GM10248 (cell line): ENCODE results near the gene GNAI2.
"Not testable (repeated sequence)": the region's sequence is repeated elsewhere in the genome, so short reads cannot be mapped to it uniquely, and the experiment has no call there.

Source experiments
- CTCF ChIA-PET: fragments of 300-600 bp; sonication (Branson Sonifier 250); formaldehyde crosslinking; extraction: SDS; loops from one replicate; lab custom pipeline; 2021; ENCODE audit warnings: antibody characterized with exemption; lab: Yijun Ruan, JAX
- POLR2A ChIA-PET: fragments of 350-650 bp; sonication (Branson Sonifier 250); formaldehyde crosslinking; extraction: SDS; loops from one replicate; lab custom pipeline; 2020; ENCODE audit warnings: antibody characterized with exemption; lab: Yijun Ruan, JAX
- DNase-seq: peaks from one replicate; pipeline ENCODE4 v3.0.0; 2012; ENCODE audit errors: extremely low spot score
- TF ChIP-seq, protein P1 (sequence below): IDR thresholded peaks from 2 replicates; pipeline ENCODE4 v1.5.1; 2012; ENCODE audit warnings: mild to moderate bottlenecking, low read depth; ENCODE audit errors: extremely low read depth, missing control alignments, control extremely low read depth

Gene GNAI2

DNA sequence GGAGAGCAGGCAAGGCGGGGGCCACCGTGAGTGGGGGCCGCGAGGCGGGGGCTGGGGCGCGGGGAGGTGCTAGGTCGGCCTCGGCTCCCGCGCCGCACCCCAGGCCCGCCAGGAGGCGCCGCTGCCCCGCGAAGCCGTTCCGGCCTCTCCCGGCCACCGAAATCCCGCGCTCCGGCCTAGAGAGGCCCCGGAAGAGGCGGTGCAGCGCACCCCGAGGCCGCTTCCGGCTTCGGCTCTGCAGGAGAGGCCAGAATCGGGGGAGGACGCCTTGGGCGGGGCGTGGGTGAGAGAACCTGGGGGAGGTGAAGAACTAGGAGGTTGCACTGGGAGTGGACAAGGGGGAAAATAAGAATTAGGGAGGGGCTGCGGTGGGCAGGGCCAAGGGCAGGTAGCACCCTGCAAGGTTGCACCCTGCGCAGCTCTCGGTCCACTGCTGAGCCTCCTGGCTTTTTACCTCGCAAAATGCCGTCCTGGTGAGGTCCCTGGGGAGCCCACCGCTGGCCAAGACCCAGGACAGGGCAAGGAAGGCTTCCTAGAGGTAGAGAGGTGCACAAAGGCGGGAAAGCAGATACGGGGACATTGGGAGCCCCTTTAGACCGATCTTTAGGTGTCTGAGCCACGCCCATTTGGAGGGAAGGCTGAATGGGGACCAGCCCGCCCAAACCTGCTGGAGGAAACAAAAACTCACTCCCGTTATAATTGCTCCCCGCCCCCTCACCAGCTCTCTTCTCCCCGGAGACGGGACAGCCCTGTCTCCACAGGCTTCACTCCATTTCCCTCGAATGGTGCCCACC, 8.4 kb upstream of the GNAI2 start:
- ChIA-PET POLR2A (interaction anchor here (0.5 to 0.6 kb wide), 2 partner anchors 31 to 1378 kb away, joined by 3 to 11 read pairs; no protein-coding TSS in a partner anchor), CTCF (interaction anchor here (0.9 to 26.7 kb wide), 16 partner anchors 8 to 297 kb away, joined by 3 to 393 read pairs (median 17); partner anchors contain the start of genes GNAI2, GNAT1, HYAL3 and MON1A)
- DNase-seq, result peak; percentile 94
- TF ChIP-seq, protein P1, sequence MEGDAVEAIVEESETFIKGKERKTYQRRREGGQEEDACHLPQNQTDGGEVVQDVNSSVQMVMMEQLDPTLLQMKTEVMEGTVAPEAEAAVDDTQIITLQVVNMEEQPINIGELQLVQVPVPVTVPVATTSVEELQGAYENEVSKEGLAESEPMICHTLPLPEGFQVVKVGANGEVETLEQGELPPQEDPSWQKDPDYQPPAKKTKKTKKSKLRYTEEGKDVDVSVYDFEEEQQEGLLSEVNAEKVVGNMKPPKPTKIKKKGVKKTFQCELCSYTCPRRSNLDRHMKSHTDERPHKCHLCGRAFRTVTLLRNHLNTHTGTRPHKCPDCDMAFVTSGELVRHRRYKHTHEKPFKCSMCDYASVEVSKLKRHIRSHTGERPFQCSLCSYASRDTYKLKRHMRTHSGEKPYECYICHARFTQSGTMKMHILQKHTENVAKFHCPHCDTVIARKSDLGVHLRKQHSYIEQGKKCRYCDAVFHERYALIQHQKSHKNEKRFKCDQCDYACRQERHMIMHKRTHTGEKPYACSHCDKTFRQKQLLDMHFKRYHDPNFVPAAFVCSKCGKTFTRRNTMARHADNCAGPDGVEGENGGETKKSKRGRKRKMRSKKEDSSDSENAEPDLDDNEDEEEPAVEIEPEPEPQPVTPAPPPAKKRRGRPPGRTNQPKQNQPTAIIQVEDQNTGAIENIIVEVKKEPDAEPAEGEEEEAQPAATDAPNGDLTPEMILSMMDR, result peak; percentile 82

DNA sequence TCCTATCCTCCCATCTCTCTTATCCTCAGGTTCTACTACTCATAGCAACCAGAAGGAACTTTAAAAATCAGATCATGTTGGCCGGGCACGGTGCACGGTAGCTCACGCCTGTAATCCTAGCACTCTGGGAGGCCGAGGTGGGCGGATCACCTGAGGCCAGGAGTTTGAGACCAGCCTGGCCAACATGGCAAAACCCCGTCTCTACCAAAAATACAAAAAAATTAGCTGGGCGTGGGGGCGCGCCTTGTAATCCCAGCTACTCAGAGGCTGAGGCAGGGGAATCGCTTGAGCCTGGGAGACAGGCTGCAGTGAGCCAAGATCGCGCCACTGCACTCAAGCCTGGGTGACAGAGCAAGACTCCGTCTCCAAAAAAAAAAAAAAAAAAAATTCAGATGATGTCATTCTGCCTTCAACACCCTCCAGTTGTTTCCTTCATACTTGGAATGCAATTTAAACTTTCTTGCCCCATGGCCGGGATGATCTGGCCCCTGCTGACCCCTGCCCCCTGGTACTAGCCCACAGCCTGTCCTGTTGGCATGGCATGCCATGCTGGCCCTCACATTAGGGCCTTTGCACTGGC, 7.7 kb upstream of the GNAI2 start:
- DNase-seq, result not testable (repeated sequence)
- ChIA-PET CTCF (interaction anchor here (1.5 to 26.7 kb wide), 9 partner anchors 9 to 107 kb away, joined by 3 to 393 read pairs (median 25); partner anchors contain the start of genes GNAT1, HYAL3 and NAA80), POLR2A (interaction anchor here (0.6 kb wide), 1 partner anchor 30 kb away, joined by 11 read pairs; no protein-coding TSS in a partner anchor)

DNA sequence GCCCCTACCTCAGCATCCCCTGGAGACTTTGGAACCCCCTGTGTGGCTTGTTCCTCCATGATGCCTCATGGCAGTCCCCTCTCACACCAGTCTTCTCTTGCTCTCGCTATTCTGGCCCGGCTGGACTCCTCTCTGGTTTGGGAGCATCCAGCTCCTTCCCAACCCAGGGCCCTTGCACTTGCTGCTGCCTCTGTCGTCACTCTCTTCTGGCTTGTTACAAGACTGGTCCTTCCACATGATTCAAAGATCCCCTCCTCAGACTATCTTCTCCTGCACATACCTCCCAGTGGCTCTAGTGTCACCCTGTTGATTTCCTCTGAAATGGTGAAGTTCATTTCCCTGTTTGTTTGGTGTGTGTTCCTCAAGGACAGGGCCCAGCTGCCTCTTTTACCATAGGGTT, 6.5 kb upstream of the GNAI2 start:
- TF ChIP-seq, protein P1, result no peak
- DNase-seq, result no peak
- POLR2A ChIA-PET, result no interaction called here
- CTCF ChIA-PET, result interaction anchor here (1.5 to 26.7 kb wide), 6 partner anchors 13 to 109 kb away, joined by 3 to 393 read pairs (median 74); partner anchors contain the start of gene GNAT1

DNA sequence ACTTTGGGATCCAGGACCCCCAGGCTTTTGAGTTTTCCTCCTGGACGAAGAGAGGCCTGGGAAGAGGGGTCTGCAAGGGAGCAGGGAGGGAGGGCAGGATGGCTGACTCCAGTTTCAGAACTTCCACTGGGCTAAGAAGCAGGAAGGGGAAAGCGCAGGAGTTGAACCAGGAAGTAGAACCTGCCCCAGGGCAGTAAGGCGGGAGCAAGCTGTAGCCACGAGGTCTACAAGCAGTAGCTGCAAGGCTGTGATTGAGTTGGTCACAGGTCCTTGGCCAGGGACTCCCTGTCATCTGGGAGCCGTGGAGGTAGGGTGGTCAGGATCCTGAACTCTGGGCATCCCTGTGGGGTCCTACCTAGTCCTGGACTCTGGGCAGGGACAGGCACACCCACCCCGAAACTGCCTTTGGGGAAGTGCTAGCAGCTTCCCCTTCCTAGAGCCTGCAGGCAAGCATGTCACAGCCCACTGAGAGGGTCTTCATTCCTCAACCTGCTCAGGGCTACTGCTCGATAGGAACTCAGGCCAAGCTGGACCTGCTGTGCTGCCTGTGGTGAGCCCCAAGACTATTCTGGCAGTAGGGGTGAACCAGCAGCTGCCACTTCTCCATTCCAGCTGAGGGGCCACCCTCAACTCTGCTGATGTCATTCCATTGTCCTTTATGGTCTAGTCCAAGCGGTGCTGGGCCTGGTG, 5.8 kb upstream of the GNAI2 start:
- no peak for DNase-seq
- ChIA-PET POLR2A (no interaction called here), CTCF (interaction anchor here (1.0 to 26.7 kb wide), 7 partner anchors 14 to 314 kb away, joined by 3 to 393 read pairs (median 59); partner anchors contain the start of gene GNAT1)
- TF ChIP-seq, protein P1, result no peak

DNA sequence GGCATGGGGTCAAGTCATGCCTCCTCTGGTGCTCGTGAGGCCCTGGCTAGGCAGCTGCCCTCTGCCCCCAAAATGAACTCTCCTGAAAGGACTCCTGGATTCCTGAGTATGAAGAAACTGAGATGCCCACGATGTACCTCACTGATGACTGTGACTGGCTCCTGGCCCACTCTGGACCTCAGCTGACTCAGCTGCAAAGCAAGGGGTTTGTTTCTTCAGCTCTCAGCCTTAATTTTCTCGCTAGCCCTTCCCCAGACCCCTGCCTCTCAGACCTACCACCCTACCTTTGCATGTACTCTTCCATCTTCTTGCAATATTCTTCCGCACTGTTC, 5.2 kb upstream of the GNAI2 start:
- POLR2A ChIA-PET, result no interaction called here

DNA sequence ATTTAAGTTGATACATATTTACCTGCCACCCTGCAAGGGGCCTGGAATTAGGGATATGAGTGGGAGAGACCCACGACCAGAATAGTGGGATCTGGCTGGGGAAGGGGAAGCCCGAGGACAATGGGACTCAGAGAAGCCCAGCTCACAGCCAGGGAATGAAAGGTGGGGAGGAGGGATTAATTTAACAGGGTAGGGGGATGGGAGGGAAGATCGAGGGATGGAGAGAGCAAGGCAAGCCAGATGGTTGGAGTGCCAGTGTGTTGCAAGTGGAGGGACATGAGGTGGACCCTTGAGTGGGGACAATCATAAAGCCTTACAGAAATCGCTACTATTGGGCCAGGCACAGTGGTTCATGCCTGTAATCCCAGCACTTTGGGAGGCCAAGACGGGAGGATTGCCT, 4.4 kb upstream of the GNAI2 start:
- no peak for DNase-seq
- TF ChIP-seq, protein P1, result no peak
- ChIA-PET POLR2A (no interaction called here), CTCF (interaction anchor here (1.4 to 26.7 kb wide), 4 partner anchors 14 to 43 kb away, joined by 3 to 393 read pairs (median 182); partner anchors contain the start of gene GNAT1)

More for the DNA sequence above, 5.2 kb upstream of the GNAI2 start:
- no peak for DNase-seq
- CTCF ChIA-PET, result interaction anchor here (1.0 to 26.7 kb wide), 6 partner anchors 15 to 313 kb away, joined by 3 to 393 read pairs (median 46); partner anchors contain the start of gene GNAT1
- TF ChIP-seq, protein P1, result no peak
